Measurements from ENCODE around the gene OR10X1. TPM values are rescaled to one million over a fixed set of nuclear protein-coding genes. Genes with fewer than 3 reads are reported as not detected.

The OR10X1 gene
- total and polyA plus RNA-seq, 4 donors = not detected

- intact Hi-C loops (cut with DNase I) = no loop called here
- ATAC-seq (ENCODE audit: low FRiP score) = no peak
- Histone ChIP-seq H3K4me3 (ENCODE audit: low read length in 2 of 2) (no peak overlapping the region), H3K9me3 (ENCODE audit: control insufficient read depth, low read length) (no peaks in the 10 kb centered on the region), H3K4me1 (ENCODE audit: control insufficient read depth in 1 of 2, insufficient read depth in 2 of 2, low read length in 2 of 2) (no peaks in the 10 kb centered on the region), H3K36me3 (ENCODE audit: control insufficient read depth in 1 of 2, insufficient read depth in 2 of 2, low read length in 1 of 2) (no peaks in the 10 kb centered on the region), H3K27ac (ENCODE audit: low read depth in 1 of 2, low read length in 2 of 2) (no peak overlapping the region), H3K27me3 (ENCODE audit: control insufficient read depth in 1 of 2, insufficient read depth in 2 of 2, low read length in 1 of 2) (no peaks in the 10 kb centered on the region)
- 44 to 45% methylated on average over 5 of the region's 5 CpGs for WGBS, 2 donors
- DNase-seq = no peak
Observed at GRCh38 chr1:158534496-158534895, 45.2 kb downstream of the OR10X1 start.

Other genes starting within 250 kb of the OR10X1 start
- not detected for gene CD1B, start 248.4 kb downstream of the OR10X1 start, total RNA-seq
- not detected for gene CD1B, start 248.4 kb downstream of the OR10X1 start, polyA plus RNA-seq
- not detected for gene CD1E, start 226.0 kb downstream of the OR10X1 start, total RNA-seq
- gene CD1E, start 226.0 kb downstream of the OR10X1 start, polyA plus RNA-seq = not detected
- gene OR10T2, start 180.4 kb downstream of the OR10X1 start, total RNA-seq = not detected
- not detected for gene OR10T2, start 180.4 kb downstream of the OR10X1 start, polyA plus RNA-seq
- not detected for gene OR10K2, start 153.7 kb downstream of the OR10X1 start, total RNA-seq
- gene OR10K2, start 153.7 kb downstream of the OR10X1 start, polyA plus RNA-seq = not detected
- under 1 TPM in 1 of 2 donors, not detected in 1; 0.09 TPM for gene OR10K1, start 118.1 kb downstream of the OR10X1 start, total RNA-seq
- not detected for gene OR10K1, start 118.1 kb downstream of the OR10X1 start, polyA plus RNA-seq
- gene OR10R2, start 107.7 kb downstream of the OR10X1 start, total RNA-seq = not detected
- gene OR10R2, start 107.7 kb downstream of the OR10X1 start, polyA plus RNA-seq = not detected
- gene OR6Y1, start 25.5 kb downstream of the OR10X1 start, total RNA-seq = not detected
- gene OR6Y1, start 25.5 kb downstream of the OR10X1 start, polyA plus RNA-seq = under 1 TPM in 1 of 2 donors, not detected in 1; 0.50 TPM
- gene OR6P1, start 9.3 kb downstream of the OR10X1 start, total RNA-seq = not detected
- gene OR6P1, start 9.3 kb downstream of the OR10X1 start, polyA plus RNA-seq = under 1 TPM in 1 of 2 donors, not detected in 1; 0.13 TPM
- not detected for gene OR10Z1, start 25.4 kb upstream of the OR10X1 start, total RNA-seq
- gene OR10Z1, start 25.4 kb upstream of the OR10X1 start, polyA plus RNA-seq = not detected
- 1 to 10 TPM in 1 of 2 donors, not detected in 1; 1.2 TPM for gene SPTA1, start 106.8 kb upstream of the OR10X1 start, total RNA-seq
- gene SPTA1, start 106.8 kb upstream of the OR10X1 start, polyA plus RNA-seq = not detected
- not detected for gene OR6K2, start 120.8 kb upstream of the OR10X1 start, total RNA-seq
- not detected for gene OR6K2, start 120.8 kb upstream of the OR10X1 start, polyA plus RNA-seq
- gene OR6K3, start 140.8 kb upstream of the OR10X1 start, total RNA-seq = not detected
- gene OR6K3, start 140.8 kb upstream of the OR10X1 start, polyA plus RNA-seq = not detected
- not detected for gene OR6K6, start 174.8 kb upstream of the OR10X1 start, total RNA-seq
- gene OR6K6, start 174.8 kb upstream of the OR10X1 start, polyA plus RNA-seq = under 1 TPM in 1 of 2 donors, not detected in 1; 0.50 TPM
- gene OR6N1, start 192.3 kb upstream of the OR10X1 start, total RNA-seq = not detected
- gene OR6N1, start 192.3 kb upstream of the OR10X1 start, polyA plus RNA-seq = not detected
- gene OR6N2, start 201.3 kb upstream of the OR10X1 start, total RNA-seq = not detected
- not detected for gene OR6N2, start 201.3 kb upstream of the OR10X1 start, polyA plus RNA-seq